ENCODE data around the gene OR6B2. TPM values are rescaled to one million over a fixed set of nuclear protein-coding genes. Genes with fewer than 3 reads are reported as not detected.

OR6B2 gene
- total and polyA plus RNA-seq, 2 of the 4 experiments (the other 2 are of a cell fraction) = not detected

- no peak for TF ChIP-seq MAZ (IDR thresholded peaks at IDR 0.05; ENCODE audit: borderline replicate concordance, low read depth, low read length)
- no peak for TF ChIP-seq BHLHE40 (IDR thresholded peaks at IDR 0.05; ENCODE audit: low read depth, low read length)
- TF ChIP-seq NFE2L2 (IDR thresholded peaks at IDR 0.05; ENCODE audit: low read depth, low read length) = no peak
- TF ChIP-seq CEBPB (IDR thresholded peaks at IDR 0.05; ENCODE audit: low read depth, low read length) = no peak
These were observed 39.3 kb downstream of the OR6B2 start (continued) for GRCh38 chr2:239990966-239991365.

- Histone ChIP-seq H4K5ac (ENCODE audit: low read depth, low read length) (no peak overlapping the region), H3K23ac (ENCODE audit: low read depth, low read length) (no peak overlapping the region), H2BK120ac (ENCODE audit: low read depth, low read length) (no peak overlapping the region), H3K4ac (ENCODE audit: low read depth, low read length) (no peak overlapping the region), H4K20me1 (ENCODE audit: insufficient read depth, low read length) (no peaks in the 10 kb centered on the region), H2AK9ac (replicated peaks; ENCODE audit: low read depth, low read length, poor library complexity) (no peak overlapping the region), H3K36me3 (ENCODE audit: control insufficient read depth, insufficient read depth, low read length) (peaks cover 44% of the 10 kb centered on the region), H3K9ac (ENCODE audit: low read depth, low read length) (no peak overlapping the region), H3K27ac (ENCODE audit: insufficient read depth, low read length) (no peak overlapping the region), H3K56ac (ENCODE audit: extremely low read depth, insufficient read depth, low read length) (no peak overlapping the region), H4K8ac (ENCODE audit: low read depth in 2 of 2, low read length in 2 of 2) (no peak overlapping the region), H3K79me1 (ENCODE audit: low read depth in 1 of 2, low read length in 2 of 2) (peaks cover 2 to 10% of the 10 kb centered on the region in 2 experiments; a peak in 3 of 4 replicates), H3K27me3 (ENCODE audit: control insufficient read depth, insufficient read depth, low read length) (no peaks in the 10 kb centered on the region), H4K91ac (ENCODE audit: insufficient read depth, low read depth, low read length) (no peak overlapping the region), H2BK5ac (ENCODE audit: low read depth, low read length, poor library complexity, severe bottlenecking) (no peak overlapping the region), H3K9me1 (ENCODE audit: insufficient read depth, low read length) (0 out of 2 replicates have a peak, but pooled peaks cover 2% of the 10 kb centered on the region), H2AFZ (replicated peaks; ENCODE audit: low read length, poor library complexity) (no peak overlapping the region), H3K18ac (ENCODE audit: low read depth, low read length) (no peak overlapping the region), H2BK15ac (ENCODE audit: low read depth, low read length) (no peak overlapping the region), H3K9me3 (ENCODE audit: control insufficient read depth, insufficient read depth, low read length) (peaks cover 3% of the 10 kb centered on the region), H3K4me1 (ENCODE audit: control insufficient read depth, insufficient read depth, low read length) (no peaks in the 10 kb centered on the region), H3K4me2 (ENCODE audit: low read depth, low read length) (no peak overlapping the region), H2AK5ac (ENCODE audit: low read depth, low read length) (no peak overlapping the region), H3K14ac (replicated peaks; ENCODE audit: low read depth, low read length) (no peak overlapping the region), H2BK20ac (ENCODE audit: low read depth, low read length) (no peak overlapping the region), H3K4me3 (ENCODE audit: insufficient read depth, low read depth, low read length) (no peak overlapping the region)
- no peak for DNase-seq
- dilution Hi-C loops (cut with HindIII; ENCODE audit: low sequenced_read_pairs, unreplicated experiment) = no loop called here
- in situ Hi-C loops (cut with MboI; ENCODE audit: low sequenced_read_pairs) = loop anchor here (25.0 kb wide), 1 partner anchor 848 kb away; no protein-coding TSS in a partner anchor
- ATAC-seq (ENCODE audit: low read depth) = no peak
- TF ChIP-seq RCOR1 (IDR thresholded peaks at IDR 0.05; ENCODE audit: insufficient replicate concordance, low read length) = no peak
- no peak for TF ChIP-seq BHLHE40 (IDR thresholded peaks at IDR 0.05; ENCODE audit: low read depth, low read length)
- TF ChIP-seq MXI1 (IDR thresholded peaks at IDR 0.05; ENCODE audit: borderline replicate concordance, low read depth, low read length) = no peak
- TF ChIP-seq FOS (IDR thresholded peaks at IDR 0.05; ENCODE audit: low read depth, low read length) = no peak
- no peak for TF ChIP-seq USF2 (IDR thresholded peaks at IDR 0.05; ENCODE audit: low read depth, low read length)
- no peak for TF ChIP-seq MAFK (IDR thresholded peaks at IDR 0.05; ENCODE audit: low read depth, low read length)
- TF ChIP-seq SMC3 (IDR thresholded peaks at IDR 0.05; ENCODE audit: low read depth, low read length) = no peak
- ChIA-PET CTCF (no interaction called here), POLR2A (ENCODE audit: unreplicated experiment) (no interaction called here)
- 95% methylated on average over 3 of the region's 5 CpGs; no CpG with 5 or more reads in 1 of the 2 experiments for WGBS, 2 experiments (ENCODE audit: extremely low coverage in 2 of 2, insufficient read length in 1 of 2)
- no TSS peak for BruUV-seq (replicated peaks)
- intact Hi-C loops (cut with micrococcal nuclease) = no loop called here
These were observed 44.9 kb downstream of the OR6B2 start for GRCh38 chr2:239985356-239985755.
